LHCN-M2 (cell line): ENCODE data around the gene TRIM49B. TPM values are rescaled to one million over a fixed set of nuclear protein-coding genes. Genes with fewer than 3 reads are reported as not detected.
"Not testable (repeated sequence)": the region's sequence is repeated elsewhere in the genome, so short reads cannot be mapped to it uniquely, and the experiment has no call there.

Experiments used
- DNase-seq: peaks from one replicate; pipeline ENCODE4 v3.0.0-alpha.2; 2012; ENCODE audit warnings: low read depth
- polyA plus RNA-seq: library from polyadenylated mRNA; unstranded; fragments of >200 nt; gene quantifications from one replicate; pipeline ENCODE4 v1.2.1, GENCODE V29; 2012; ENCODE audit warnings: missing spikeins
- total RNA-seq: library from RNA; depleted of rRNA; stranded (reverse); fragments of >200 nt; gene quantifications from 2 replicates; pipeline ENCODE4 v1.2.3, GENCODE V29; 2014; rRNA removed

Gene TRIM49B
- not detected in 2 replicates for total RNA-seq
- polyA plus RNA-seq, result not detected

- DNase-seq, result not testable (repeated sequence)
These were observed at the start of gene TRIM49B for GRCh38 chr11:49028523-49028922. TSS of gene TRIM49B (plus strand) at chr11:49028823. CDS start at chr11:49031600, 2,777 bp downstream.

GRCh38 chr11:48983785-48984184 is 44.8 kb upstream of the TRIM49B start, which contains the start of gene TRIM51G:
TSS of gene TRIM51G (minus strand) at chr11:48983885. CDS start at chr11:48981695, 2,190 bp downstream.
- not testable (repeated sequence) for DNase-seq

- DNase-seq, result not testable (repeated sequence)
These were observed 19.6 kb downstream of the TRIM49B start for GRCh38 chr11:49048229-49048628.

GRCh38 chr11:49049821-49050220 is 21.2 kb downstream of the TRIM49B start:
- DNase-seq, result not testable (repeated sequence)

GRCh38 chr11:49059012-49059411 is 30.4 kb downstream of the TRIM49B start, which contains the start of gene TRIM64C:
TSS of gene TRIM64C (minus strand) at chr11:49059112. CDS start at chr11:49059112, 0 bp downstream.
- not testable (repeated sequence) for DNase-seq

GRCh38 chr11:49069897-49070296 is 41.3 kb downstream of the TRIM49B start:
- not testable (repeated sequence) for DNase-seq

Other genes with a start within 250 kb of the TRIM49B start
- not detected in 2 replicates for gene TRIM51G, start 44.9 kb upstream of the TRIM49B start, total RNA-seq
- gene TRIM64C, start 30.3 kb downstream of the TRIM49B start, total RNA-seq, result not detected in 2 replicates
- gene FOLH1, start 179.8 kb downstream of the TRIM49B start, total RNA-seq, result not detected in 2 replicates